Stimulated activated CD4-positive, alpha-beta T cell treated with anti-CD3 and anti-CD28 coated beads, Interleukin-15, amount 100 ng/mL, for 1 hour (primary cell): ENCODE measurements around the gene ZNF598.

Experiments used
- DNase-seq, 2 donors: peaks; one replicate each; pipeline ENCODE4 v3.0.0-alpha.2; 2020; ENCODE audit warnings: low read depth in 1 of 2, low spot score in 1 of 2

ZNF598 gene

DNA sequence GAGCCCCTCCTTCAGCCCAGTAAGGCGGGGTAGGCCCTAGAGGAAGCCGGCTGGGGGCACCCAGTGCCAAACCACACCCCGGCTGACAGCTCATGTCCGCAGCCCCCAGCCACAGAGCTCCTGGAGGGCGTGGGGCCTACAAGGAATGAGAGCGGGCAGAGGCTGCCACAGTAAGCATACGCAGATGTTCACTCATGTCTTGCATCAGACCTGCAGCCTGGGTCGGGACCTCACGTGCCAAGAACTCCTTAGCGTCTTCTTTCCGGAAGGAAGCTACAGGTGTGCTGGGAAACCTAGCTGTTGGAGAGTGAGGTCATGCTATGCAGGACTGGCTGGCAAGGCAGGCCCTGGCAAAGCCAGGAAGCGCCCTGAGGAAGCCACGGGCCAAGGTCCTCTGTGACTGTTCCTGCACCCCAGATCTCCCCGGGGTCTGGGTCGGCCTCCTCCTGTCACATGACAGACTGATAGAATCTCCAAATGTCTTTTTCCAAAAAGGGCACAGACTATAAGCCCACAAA, 1.6 kb downstream of the ZNF598 start:
- no peak for DNase-seq

GRCh38 chr16:2007081-2007836, 2.4 kb downstream of the ZNF598 start:
- DNase-seq: no peak

GRCh38 chr16:2006317-2006716, 3.3 kb downstream of the ZNF598 start:
- no peak for DNase-seq

GRCh38 chr16:2005646-2006045, 4.0 kb downstream of the ZNF598 start:
- no peak for DNase-seq

- DNase-seq: no peak
Observed at GRCh38 chr16:2004795-2005517, 4.7 kb downstream of the ZNF598 start.

DNA sequence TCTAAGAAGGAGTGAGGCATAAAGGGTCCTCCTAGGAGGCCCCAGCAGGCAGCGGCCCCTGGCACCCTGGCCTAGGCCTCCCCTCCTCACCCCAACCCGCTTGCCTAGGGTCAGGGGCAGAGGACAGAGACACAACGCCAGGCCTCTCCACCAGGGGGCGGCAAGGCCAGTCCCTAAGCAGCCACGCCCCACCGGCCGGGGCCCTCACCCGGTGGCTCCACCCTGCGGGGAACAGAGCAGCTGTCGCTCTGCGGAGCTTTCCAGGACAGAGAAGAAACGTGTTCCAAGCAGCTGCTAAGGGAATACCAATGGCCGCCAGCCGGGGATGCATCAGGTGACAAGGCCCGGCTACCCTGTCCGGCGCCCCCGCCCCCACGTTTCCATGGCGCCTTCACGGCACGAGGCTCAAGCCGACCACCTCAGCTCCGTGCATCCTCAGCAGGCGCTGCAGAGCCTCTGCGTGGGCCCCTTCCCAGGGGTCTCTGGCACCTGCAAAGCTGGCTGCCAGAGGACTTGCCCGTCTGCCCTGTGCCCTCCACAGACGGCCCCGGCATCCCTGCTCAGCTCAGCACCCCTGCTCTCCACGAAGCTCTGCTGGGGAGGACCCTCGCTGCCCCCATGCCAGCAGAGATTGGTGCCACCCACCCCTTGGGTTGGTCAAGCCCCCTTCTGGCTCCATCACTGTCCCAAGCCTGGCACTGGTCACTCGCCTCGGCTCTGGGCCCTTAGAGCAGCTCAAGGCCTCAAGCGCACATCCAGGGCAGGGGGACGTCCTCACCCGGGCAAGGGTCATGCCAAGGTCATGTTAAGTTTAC, 5.6 kb downstream of the ZNF598 start:
- peak; percentile 72 to 81 for DNase-seq

DNA sequence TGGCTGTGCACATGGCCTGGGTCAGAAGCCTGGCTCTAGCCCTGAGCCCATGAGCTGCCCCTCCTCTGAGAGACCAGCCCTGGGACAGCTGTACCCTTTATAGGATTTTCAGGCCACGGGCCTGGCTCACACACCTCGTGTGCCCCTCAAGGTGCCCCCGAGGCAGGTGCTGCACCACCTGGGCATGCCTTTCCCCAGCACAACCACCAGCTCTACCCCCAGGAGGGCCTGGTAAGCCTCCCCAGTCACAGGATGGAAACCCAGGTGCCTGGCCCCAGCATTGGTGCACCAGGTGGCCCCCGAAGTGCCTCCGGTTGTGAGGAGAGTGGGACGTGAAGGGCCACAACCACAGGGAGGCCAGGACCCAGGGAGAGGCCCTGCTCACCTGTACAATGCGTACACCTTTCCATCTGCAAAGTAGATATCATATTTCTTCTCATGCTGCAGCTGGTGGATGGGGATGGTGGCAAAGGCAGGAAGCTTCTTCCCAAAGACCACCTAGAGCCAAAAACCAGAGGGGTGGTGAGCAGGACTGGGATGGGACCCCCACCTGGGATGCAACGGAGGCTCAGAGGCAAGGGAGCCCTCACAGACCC, 6.3 kb downstream of the ZNF598 start:
- DNase-seq: no peak

DNA sequence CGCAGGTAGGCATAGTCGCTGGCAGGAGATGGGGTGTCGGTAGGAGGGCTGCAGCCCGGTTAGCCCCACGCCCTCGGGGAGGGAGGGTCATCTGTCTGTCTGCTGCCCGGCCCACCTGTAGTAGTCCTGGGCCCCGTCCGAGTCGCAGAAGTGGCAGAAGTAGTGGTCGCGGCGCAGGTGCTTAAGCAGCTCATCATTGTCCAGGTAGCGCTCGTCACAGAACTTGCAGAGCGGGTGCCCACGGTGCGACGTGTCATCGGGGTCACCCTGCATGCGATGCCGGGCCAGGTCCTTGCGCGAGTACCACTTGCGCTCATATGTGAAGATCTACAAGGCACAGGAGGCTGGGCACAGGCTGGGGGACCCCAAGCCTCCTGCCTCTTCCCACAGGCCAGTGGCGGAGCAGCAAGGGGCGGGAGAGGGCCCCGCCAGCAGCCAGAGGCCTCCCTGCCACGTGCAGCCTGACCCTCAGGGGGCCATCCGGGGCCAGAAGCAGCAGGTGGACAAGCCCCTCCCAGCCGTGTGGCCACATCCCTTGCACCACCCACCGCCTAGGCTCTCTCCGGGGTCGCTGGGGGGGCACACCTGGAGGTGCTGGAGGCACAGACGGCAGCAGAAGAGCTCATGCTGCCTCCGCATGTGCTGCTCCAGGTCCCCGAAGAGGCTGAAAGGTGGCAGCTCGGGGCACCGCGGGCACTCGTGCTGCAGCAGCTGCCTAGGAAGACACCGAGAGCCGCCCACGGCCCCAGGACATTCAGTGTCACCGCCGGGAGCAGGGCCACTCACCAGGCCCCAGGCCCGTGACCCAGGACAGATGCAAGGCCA, 7.0 kb downstream of the ZNF598 start:
- DNase-seq: no peak

DNA sequence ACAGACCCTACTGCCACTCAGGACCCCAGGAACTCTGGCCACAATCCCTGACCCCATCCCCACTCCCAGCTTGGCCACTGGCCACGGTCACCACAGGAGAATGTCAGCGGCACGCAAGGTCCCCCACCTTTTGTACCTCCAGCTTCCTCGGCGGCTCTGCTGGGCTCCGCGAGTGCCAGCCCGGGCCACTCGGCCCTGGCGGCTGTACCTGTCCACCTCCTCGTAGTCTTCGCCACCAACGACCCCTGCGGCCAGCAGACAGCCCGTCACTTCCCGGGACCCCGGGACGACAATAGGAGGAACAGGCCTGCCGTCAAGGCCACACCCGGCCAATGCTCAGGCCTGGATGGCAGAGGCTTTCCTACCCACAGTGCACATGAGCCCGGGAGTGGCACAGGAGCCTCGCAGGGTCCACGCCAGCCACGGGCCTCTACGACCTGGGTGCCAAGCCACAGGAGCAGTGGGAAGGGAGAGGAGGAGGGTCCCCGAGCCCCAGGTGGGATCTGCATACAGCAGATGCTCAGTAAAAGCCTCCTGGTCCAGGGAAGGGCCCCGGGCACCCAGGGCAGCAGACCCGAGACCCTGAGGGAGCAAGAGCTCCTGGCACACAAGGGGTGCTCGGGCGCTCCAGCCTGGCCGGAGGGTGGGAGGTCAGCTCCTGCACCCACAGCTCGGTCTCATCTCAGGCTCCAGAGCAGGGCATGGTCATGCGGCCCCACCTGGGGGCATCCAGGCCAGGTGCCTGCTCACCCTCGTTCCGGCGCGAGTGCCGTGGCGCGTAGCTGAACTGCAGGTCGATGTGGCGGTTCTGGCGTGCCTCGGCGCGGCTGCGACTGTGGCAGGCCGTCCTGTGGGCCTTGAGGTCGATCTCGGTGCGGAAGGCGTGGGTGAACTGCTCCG, 7.9 kb downstream of the ZNF598 start:
- no peak for DNase-seq

DNA sequence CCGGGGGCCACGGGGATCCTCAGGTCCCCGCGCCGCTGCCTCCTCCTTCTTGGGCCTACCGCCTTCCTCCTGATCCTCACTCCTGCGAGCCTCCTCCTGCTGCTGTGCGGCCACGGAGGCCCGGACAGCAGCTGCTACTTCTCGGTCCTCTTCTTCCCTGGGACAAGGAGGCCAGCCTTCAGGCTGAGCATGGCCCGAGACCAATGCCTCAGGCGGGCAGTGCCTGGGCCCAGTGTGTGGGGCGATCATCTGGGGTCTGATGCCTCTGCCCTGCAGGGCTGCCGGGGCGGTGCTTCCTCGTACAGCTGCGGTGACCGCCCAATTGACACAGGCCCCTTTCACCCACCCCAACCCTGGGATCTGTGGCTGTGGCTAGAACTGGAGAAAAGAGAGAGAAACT, 8.6 kb downstream of the ZNF598 start:
- DNase-seq: no peak

DNA sequence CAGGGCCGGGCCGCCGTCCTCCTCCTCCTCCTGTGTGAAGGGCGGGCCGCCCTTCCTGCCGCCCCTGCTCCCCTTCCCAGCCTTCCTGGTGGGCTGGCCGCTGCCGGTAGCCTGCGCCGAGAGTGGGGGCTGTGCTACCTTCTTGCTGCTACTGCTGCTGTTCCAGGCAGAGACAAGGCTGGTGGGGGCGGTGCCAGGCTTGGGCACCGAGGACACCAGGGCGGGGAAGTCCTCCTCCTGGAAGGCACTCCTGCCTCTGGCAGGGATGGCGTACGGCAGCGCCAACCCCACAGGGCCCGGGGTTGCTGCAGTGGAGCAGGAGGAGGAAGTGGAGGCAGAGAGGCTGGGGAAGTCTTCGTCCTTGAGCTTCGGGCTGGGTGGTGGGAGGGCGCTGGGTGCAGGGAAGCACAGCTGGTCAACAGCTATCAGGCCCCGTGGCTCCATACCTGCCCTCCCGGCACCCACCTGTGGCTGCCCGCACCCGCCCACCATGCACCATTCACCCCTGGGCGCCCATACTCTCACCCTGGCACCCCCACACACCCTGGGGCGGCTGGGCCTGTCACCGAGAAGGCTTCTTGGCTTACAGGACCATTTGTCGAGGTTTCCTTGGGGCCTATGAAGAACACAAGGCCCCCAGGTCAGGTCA, 9.6 kb downstream of the ZNF598 start:
- DNase-seq: no peak

- no peak for DNase-seq
Observed at GRCh38 chr16:1998852-1999801, 10.5 kb downstream of the ZNF598 start.

GRCh38 chr16:1998360-1998835, 11.2 kb downstream of the ZNF598 start:
- no peak for DNase-seq

DNA sequence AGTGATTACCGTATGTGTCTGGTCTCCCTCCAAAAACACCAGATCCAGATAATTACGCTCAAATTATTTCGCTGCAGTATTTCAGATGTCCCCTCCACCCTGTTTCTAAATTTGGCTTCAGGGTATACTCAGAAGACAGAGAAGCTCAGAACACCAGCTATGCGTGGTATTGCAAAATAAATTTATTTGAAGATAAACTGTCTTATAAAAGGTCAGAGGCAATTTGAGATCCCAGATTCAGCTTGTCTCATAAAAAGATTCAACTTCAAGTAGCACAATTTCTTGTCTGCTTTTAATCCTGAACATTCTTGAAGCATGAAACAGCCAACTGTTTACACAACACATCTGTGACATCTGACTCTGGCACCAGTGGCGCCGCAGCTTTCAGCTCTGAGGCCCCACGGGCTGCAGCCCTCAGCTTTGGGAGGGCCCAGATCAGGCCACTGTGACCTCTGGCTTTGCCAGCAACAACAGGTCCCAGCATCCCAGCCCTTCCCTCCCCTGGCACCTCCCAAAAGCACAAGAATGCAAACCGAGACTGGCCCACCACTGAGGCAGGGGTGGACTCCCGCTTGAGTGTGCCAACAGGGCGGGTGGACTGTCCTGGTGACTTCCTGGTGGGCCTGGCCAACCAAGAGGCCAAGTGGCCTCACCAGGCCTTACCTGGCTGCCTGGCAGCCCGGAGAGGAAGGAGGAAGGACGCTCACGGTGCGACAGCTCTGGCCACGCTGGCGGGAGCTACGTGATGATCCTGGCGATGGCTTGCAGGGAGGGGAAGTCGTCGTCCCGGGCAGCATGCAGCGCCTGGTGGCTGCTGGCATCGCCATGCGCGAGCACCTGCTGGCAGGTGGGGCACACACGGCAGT, 11.9 kb downstream of the ZNF598 start:
- no peak for DNase-seq

DNA sequence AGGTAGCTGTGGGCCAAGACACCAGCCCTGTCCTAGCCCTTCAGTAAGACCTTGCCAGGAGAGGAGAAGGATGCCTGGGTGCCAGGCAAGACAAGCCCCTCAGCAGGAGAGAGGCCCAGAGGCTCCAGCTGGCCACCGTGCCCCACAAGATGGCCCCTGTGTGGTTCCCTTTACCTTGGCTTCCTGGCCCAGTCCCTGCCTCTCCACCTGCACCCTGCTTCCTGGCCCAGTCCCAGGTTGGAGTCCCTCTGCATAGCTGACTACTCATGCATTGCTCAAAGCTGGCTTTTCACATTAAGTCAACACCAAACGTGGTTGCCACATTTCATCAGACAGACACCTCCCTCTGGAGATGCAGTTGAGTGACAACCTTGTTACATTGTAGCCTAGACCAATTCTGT, 15.9 kb downstream of the ZNF598 start:
- no peak for DNase-seq

- no peak for DNase-seq
Observed at GRCh38 chr16:1992704-1993317, 16.8 kb downstream of the ZNF598 start.
